Cardiac muscle cell (in vitro differentiated cells and primary cell): ENCODE data around the gene GRIA1. TPM values are rescaled to one million over a fixed set of nuclear protein-coding genes. Genes with fewer than 3 reads are reported as not detected.

ENCODE experiments used
- DNase-seq, 2 donors: peaks; one replicate each; pipeline versions ENCODE4 v3.0.0 to v3.0.0-alpha.2; 2010 to 2017; ENCODE audit warnings: low read depth in 1 of 2, low spot score in 1 of 2
- H3K27ac ChIP-seq: fragments of 200-600 bp; sonication (generic); 2 replicates; pipeline ENCODE4 v1.5.1; 2016
- H3K27me3 ChIP-seq: fragments of 200-600 bp; sonication (generic); 2 replicates; pipeline ENCODE4 v1.6.0; 2016; ENCODE audit warnings: control low read depth
- H3K36me3 ChIP-seq: fragments of 200-600 bp; sonication (generic); 2 replicates; pipeline ENCODE4 v1.5.1; 2016; ENCODE audit warnings: control low read depth
- H3K4me1 ChIP-seq: fragments of 200-600 bp; sonication (generic); 2 replicates; pipeline ENCODE4 v1.8.1; 2017; ENCODE audit warnings: low read depth, mild to moderate bottlenecking, mixed run types
- H3K4me3 ChIP-seq: fragments of 200-600 bp; sonication (generic); 2 replicates; pipeline ENCODE4 v1.5.1; 2016; ENCODE audit warnings: mild to moderate bottlenecking
- H3K9me3 ChIP-seq: fragments of 200-600 bp; sonication (generic); 2 replicates; pipeline ENCODE4 v1.5.1; 2017; ENCODE audit warnings: low read depth, mild to moderate bottlenecking, control low read depth
- CTCF ChIP-seq: IDR thresholded peaks from 2 replicates; pipeline ENCODE4 v1.5.1; 2012; ENCODE audit warnings: low read depth, mild to moderate bottlenecking, low read length
- polyA plus RNA-seq: library from polyadenylated mRNA; unstranded; fragments of >200 nt; fragmentation: Nextera tagmentation; extraction: Ambion mirVana; gene quantifications from 2 replicates; pipeline ENCODE4 v1.2.1, GENCODE V29; 2016
- total RNA-seq: library from RNA; depleted of rRNA; stranded (reverse); fragments of >200 nt; gene quantifications from 2 replicates; pipeline ENCODE4 v1.2.3, GENCODE V29; 2016

The GRIA1 gene
- total and polyA plus RNA-seq, 2 experiments from 2014 or later: 1.6 to 2.3 TPM

GRCh38 chr5:153774686-153775085 is 284.2 kb downstream of the GRIA1 start:
- Histone ChIP-seq H3K4me3 (no peak overlapping the region), H3K27me3 (no peaks in the 10 kb centered on the region), H3K9me3 (no peaks in the 10 kb centered on the region), H3K36me3 (no peaks in the 10 kb centered on the region), H3K4me1 (no peaks in the 10 kb centered on the region), H3K27ac (no peak overlapping the region)
- no peak for DNase-seq
- TF ChIP-seq CTCF: no peak

GRCh38 chr5:153775923-153776322 is 285.5 kb downstream of the GRIA1 start:
- H3K27ac ChIP-seq: no peak overlapping the region
- TF ChIP-seq CTCF: no peak
- no peaks in the 10 kb centered on the region for H3K4me1 ChIP-seq
- H3K36me3 ChIP-seq: no peaks in the 10 kb centered on the region
- H3K27me3 ChIP-seq: no peaks in the 10 kb centered on the region
- no peaks in the 10 kb centered on the region for H3K9me3 ChIP-seq
- no peak for DNase-seq
- no peak overlapping the region for H3K4me3 ChIP-seq

DNA sequence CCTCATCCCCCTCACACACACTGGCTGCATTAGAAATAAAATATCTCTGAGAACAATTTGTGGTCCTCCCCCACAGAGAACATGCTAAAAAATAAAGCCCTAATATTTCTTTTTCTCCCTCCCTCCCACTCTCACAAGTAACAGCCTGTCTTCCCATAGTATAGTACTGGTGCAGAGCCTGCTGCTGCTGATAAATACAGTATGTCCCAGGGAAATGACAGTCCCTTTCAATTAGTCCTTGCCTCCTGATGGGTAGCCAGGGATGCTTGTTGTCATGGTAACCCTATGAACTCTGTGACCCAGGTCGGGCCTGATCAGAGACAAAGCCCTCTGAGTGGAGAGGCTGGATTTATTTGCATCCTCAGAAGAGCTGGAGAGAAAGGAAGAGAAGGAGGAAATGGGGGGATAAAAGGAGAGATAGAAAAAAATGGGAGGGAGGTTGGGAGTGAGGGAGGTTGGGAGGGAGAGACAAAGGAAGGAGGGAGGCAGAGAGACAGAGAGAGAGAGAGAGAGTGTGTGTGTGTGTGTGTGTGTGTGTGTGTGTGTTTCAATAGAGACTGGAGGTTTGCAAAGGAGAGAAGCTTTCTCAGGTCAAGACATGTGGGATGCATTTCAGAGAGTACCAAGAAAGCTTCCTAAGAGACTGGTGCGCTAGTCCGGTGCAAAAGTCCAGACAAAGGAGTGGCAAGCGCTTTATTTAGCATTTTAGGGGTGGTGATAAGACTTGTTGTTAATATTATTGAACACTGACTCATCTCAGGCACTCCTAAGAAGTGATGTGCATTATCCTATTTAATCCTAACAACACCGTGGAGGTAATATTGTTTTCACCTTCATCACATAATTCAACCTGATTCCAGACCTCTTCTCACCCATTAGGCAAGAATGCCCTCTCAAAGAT is 287.5 kb downstream of the GRIA1 start:
- H3K27ac ChIP-seq: no peak overlapping the region

DNA sequence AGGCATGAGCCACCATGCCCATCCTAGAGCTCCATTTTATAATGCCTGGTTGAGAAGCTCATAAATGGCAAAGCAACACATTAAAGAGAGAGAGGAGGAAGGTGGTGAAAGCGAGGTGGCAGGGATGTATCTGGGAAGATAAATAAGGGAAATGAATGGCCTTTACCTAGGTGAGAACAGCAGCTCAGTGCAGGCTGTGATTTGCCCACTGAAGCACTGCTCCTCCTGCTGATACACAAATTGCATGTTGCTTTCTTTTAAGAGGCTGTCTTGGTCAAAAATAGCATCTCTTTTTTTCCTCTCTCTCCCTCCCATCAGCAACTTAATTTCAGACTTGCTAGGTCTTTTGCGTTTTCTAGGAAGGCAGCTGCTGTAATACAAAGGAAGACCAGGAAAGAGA is 289.4 kb downstream of the GRIA1 start:
- H3K4me1 ChIP-seq: peaks cover 5% of the 10 kb centered on the region
- no peaks in the 10 kb centered on the region for H3K27me3 ChIP-seq
- no peaks in the 10 kb centered on the region for H3K9me3 ChIP-seq
- no peak for DNase-seq
- H3K4me3 ChIP-seq: no peak overlapping the region
- H3K27ac ChIP-seq: no peak overlapping the region
- TF ChIP-seq CTCF: no peak
- H3K36me3 ChIP-seq: no peaks in the 10 kb centered on the region

More for the DNA sequence above, 287.5 kb downstream of the GRIA1 start:
- Histone ChIP-seq H3K9me3 (no peaks in the 10 kb centered on the region), H3K27me3 (no peaks in the 10 kb centered on the region), H3K4me1 (peaks cover 5% of the 10 kb centered on the region), H3K4me3 (no peak overlapping the region), H3K36me3 (no peaks in the 10 kb centered on the region)
- DNase-seq: no peak
- no peak for TF ChIP-seq CTCF

GRCh38 chr5:153780876-153781705 is 290.6 kb downstream of the GRIA1 start:
- Histone ChIP-seq H3K9me3 (no peaks in the 10 kb centered on the region), H3K4me1 (peaks cover 5% of the 10 kb centered on the region), H3K36me3 (no peaks in the 10 kb centered on the region), H3K27me3 (no peaks in the 10 kb centered on the region), H3K4me3 (no peak overlapping the region), H3K27ac (no peak overlapping the region)
- DNase-seq: no peak
- TF ChIP-seq CTCF: no peak
